ENCODE results near the gene PLXNA4.

DNA sequence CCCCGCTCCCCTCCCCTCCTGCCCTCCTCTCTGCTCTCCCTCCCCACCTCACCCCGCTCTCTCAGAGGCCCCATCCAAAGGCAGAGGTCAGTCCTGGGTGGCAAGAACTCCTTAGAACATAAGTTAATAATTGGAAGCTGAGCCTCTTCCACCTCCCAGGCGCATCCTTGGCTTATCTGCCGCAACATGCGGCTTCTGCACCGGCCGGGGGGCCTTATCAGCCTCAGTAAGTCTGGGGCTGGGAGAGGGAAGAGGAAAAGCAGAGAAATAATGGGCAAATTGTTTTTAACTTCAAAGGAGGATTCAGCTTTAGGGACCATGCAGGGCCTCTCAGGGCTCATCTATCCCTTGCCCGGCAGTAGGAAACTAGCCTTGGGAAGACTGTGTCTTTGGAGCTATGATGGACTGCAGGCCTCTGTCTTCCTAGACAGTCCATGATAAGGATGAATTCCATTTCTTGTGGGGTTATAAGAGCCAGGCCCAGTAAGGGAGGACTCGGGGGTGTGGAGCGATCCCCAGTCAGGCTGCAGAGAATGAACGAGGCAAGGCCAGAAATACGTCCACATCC lies 411.6 kb downstream of the PLXNA4 start:
- TF ChIP-seq, protein P1, sequence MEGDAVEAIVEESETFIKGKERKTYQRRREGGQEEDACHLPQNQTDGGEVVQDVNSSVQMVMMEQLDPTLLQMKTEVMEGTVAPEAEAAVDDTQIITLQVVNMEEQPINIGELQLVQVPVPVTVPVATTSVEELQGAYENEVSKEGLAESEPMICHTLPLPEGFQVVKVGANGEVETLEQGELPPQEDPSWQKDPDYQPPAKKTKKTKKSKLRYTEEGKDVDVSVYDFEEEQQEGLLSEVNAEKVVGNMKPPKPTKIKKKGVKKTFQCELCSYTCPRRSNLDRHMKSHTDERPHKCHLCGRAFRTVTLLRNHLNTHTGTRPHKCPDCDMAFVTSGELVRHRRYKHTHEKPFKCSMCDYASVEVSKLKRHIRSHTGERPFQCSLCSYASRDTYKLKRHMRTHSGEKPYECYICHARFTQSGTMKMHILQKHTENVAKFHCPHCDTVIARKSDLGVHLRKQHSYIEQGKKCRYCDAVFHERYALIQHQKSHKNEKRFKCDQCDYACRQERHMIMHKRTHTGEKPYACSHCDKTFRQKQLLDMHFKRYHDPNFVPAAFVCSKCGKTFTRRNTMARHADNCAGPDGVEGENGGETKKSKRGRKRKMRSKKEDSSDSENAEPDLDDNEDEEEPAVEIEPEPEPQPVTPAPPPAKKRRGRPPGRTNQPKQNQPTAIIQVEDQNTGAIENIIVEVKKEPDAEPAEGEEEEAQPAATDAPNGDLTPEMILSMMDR (IDR thresholded peaks at IDR 0.05 in 4 of 5, conservative IDR thresholded peaks at IDR 0.05 in 1 of 5): no peak
- TF ChIP-seq POLR2A (IDR thresholded peaks at IDR 0.05): no peak
